ENCODE results near the gene MSANTD4. TPM values are rescaled to one million over a fixed set of nuclear protein-coding genes. Genes with fewer than 3 reads are reported as not detected.

MSANTD4 gene
- total RNA-seq, 1 donor from 2014 or later = 24.4 TPM

DNA sequence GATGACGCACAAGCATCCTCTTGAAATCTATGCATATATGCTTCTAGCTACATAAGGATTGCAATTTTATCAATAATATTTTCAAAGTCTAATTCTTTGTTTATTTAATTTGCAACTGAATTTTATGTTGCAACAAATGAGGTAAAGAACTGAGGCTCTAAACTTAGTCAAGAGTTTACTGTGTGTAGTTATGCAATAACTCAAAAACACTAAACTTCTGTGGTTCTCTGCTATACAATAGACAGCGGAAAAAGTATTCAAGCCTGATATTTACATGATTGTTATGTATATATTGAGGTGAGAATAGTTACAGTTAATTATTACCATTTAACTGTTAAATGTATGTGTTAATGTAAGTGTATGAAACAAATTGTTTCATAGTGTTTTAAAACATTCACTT is 32.9 kb downstream of the MSANTD4 start:
- TF ChIP-seq, protein P1, sequence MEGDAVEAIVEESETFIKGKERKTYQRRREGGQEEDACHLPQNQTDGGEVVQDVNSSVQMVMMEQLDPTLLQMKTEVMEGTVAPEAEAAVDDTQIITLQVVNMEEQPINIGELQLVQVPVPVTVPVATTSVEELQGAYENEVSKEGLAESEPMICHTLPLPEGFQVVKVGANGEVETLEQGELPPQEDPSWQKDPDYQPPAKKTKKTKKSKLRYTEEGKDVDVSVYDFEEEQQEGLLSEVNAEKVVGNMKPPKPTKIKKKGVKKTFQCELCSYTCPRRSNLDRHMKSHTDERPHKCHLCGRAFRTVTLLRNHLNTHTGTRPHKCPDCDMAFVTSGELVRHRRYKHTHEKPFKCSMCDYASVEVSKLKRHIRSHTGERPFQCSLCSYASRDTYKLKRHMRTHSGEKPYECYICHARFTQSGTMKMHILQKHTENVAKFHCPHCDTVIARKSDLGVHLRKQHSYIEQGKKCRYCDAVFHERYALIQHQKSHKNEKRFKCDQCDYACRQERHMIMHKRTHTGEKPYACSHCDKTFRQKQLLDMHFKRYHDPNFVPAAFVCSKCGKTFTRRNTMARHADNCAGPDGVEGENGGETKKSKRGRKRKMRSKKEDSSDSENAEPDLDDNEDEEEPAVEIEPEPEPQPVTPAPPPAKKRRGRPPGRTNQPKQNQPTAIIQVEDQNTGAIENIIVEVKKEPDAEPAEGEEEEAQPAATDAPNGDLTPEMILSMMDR (conservative IDR thresholded peaks at IDR 0.05; ENCODE audit: low read depth, low read length) = no peak
- no peak overlapping the region for H3K4me3 ChIP-seq (ENCODE audit: low read depth, low read length)
- DNase-seq (ENCODE audit: low read depth) = no peak

- TF ChIP-seq, protein P1 (conservative IDR thresholded peaks at IDR 0.05; ENCODE audit: low read depth, low read length) = no peak
- DNase-seq (ENCODE audit: low read depth) = no peak
- no peak overlapping the region for H3K4me3 ChIP-seq (ENCODE audit: low read depth, low read length)
These were observed 33.8 kb downstream of the MSANTD4 start for GRCh38 chr11:105988197-105988596.

- no peak overlapping the region for H3K4me3 ChIP-seq (ENCODE audit: low read depth, low read length)
- DNase-seq (ENCODE audit: low read depth) = no peak
- TF ChIP-seq, protein P1 (conservative IDR thresholded peaks at IDR 0.05; ENCODE audit: low read depth, low read length) = no peak
These were observed 35.5 kb downstream of the MSANTD4 start for GRCh38 chr11:105986554-105986953.

- H3K4me3 ChIP-seq (ENCODE audit: low read depth, low read length) = no peak overlapping the region
- TF ChIP-seq, protein P1 (conservative IDR thresholded peaks at IDR 0.05; ENCODE audit: low read depth, low read length) = no peak
- DNase-seq (ENCODE audit: low read depth) = no peak
These were observed 41.9 kb downstream of the MSANTD4 start for GRCh38 chr11:105979997-105980703.

DNA sequence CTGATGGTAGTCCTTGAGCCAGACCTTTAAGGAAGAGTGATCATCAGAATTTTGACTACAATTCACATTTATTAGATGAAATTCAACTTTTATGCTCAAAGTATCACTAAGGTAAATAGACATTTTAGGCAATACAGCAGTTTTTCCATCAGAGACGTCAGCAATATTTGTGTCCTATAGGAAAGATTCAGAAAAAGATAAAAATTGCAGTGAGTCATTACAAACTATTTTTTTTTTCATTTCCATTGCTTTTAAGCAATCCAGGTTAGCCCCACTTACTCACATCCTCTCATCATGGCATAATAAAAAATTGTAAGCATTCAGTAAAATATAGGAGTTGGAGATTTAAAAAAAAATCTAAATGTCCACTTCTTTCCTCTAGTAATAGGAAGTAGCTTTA is 46.9 kb downstream of the MSANTD4 start:
- TF ChIP-seq, protein P1 (conservative IDR thresholded peaks at IDR 0.05; ENCODE audit: low read depth, low read length) = no peak
- DNase-seq (ENCODE audit: low read depth) = no peak

GRCh38 chr11:105969756-105970155 is 52.3 kb downstream of the MSANTD4 start:
- TF ChIP-seq, protein P1 (conservative IDR thresholded peaks at IDR 0.05; ENCODE audit: low read depth, low read length) = no peak
- DNase-seq (ENCODE audit: low read depth) = no peak
- H3K4me3 ChIP-seq (ENCODE audit: low read depth, low read length) = no peak overlapping the region

More for the DNA sequence above, 46.9 kb downstream of the MSANTD4 start:
- no peak overlapping the region for H3K4me3 ChIP-seq (ENCODE audit: low read depth, low read length)

All from epithelial cell of proximal tubule (primary cell).